ENCODE results near the gene ALG14. TPM values are rescaled to one million over a fixed set of nuclear protein-coding genes. Genes with fewer than 3 reads are reported as not detected.

The ALG14 gene
- polyA plus RNA-seq, 1 of the 3 experiments (the other 2 are of a cell fraction), result 2.5 TPM

- no peaks in the 10 kb centered on the region for H3K9me2 ChIP-seq
- no peaks in the 10 kb centered on the region for H3K79me2 ChIP-seq (ENCODE audit: insufficient read depth)
- H3K36me3 ChIP-seq (replicated peaks in 1 of 2; ENCODE audit: control insufficient read depth in 1 of 2, insufficient read depth in 2 of 2, low read length in 1 of 2), result peaks cover 6 to 21% of the 10 kb centered on the region in 2 experiments
- no peaks in the 10 kb centered on the region; a peak in 1 of 4 replicates for H3K4me1 ChIP-seq (ENCODE audit: control insufficient read depth in 1 of 2, insufficient read depth in 2 of 2, low read depth in 1 of 2, low read length in 1 of 2)
- ChIA-PET POLR2A (no interaction called here), CTCF (no interaction called here)
- H4K20me1 ChIP-seq (ENCODE audit: insufficient read depth), result no peaks in the 10 kb centered on the region
- no peak for DNase-seq
- no peak overlapping the region for H3K4me2 ChIP-seq
- no peak overlapping the region for H3K27ac ChIP-seq (ENCODE audit: low read depth in 2 of 2, low read length in 1 of 2)
- WGBS (ENCODE audit: low lambda C conversion rate), result 74% methylated on average over 5 of the region's 5 CpGs
- H2AFZ ChIP-seq (ENCODE audit: low read depth), result no peak overlapping the region
- no peak for TF ChIP-seq FOXM1 (IDR thresholded peaks at IDR 0.05; ENCODE audit: low read depth)
- TF ChIP-seq NFIC (IDR thresholded peaks at IDR 0.05; ENCODE audit: borderline replicate concordance), result no peak
- TF ChIP-seq IRF3 (IDR thresholded peaks at IDR 0.05; ENCODE audit: low read depth, low read length), result no peak
- TF ChIP-seq NRF1 (IDR thresholded peaks at IDR 0.05; ENCODE audit: low read depth, low read length), result no peak
- TF ChIP-seq CHD2 (IDR thresholded peaks at IDR 0.05; ENCODE audit: low read length, partially characterized antibody), result no peak
- no peak for TF ChIP-seq RXRA (IDR thresholded peaks at IDR 0.05; ENCODE audit: borderline replicate concordance, low read depth)
- TF ChIP-seq TCF12 (IDR thresholded peaks at IDR 0.05), result no peak
- no peak for TF ChIP-seq GATA2 (CRISPR knock-in tag; IDR thresholded peaks at IDR 0.05)
- TF ChIP-seq, protein P1, sequence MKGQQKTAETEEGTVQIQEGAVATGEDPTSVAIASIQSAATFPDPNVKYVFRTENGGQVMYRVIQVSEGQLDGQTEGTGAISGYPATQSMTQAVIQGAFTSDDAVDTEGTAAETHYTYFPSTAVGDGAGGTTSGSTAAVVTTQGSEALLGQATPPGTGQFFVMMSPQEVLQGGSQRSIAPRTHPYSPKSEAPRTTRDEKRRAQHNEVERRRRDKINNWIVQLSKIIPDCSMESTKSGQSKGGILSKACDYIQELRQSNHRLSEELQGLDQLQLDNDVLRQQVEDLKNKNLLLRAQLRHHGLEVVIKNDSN (IDR thresholded peaks at IDR 0.05; ENCODE audit: borderline replicate concordance, low read depth), result no peak
- no peak for TF ChIP-seq YY1 (IDR thresholded peaks at IDR 0.05; ENCODE audit: low read depth)
- no peaks in the 10 kb centered on the region for H3K27me3 ChIP-seq (ENCODE audit: insufficient read depth)
- no peaks in the 10 kb centered on the region for H3F3A ChIP-seq (replicated peaks; ENCODE audit: insufficient read depth)
- H3K9ac ChIP-seq, result no peak overlapping the region
- H3K4me3 ChIP-seq (ENCODE audit: low read depth in 2 of 2, low read length in 1 of 2), result no peak overlapping the region
- no peaks in the 10 kb centered on the region for H3K9me3 ChIP-seq
Observed at GRCh38 chr1:95067568-95067967, 5.2 kb downstream of the ALG14 start.

- Histone ChIP-seq H3K4me3 (ENCODE audit: low read depth in 2 of 2, low read length in 1 of 2) (no peak overlapping the region), H3K27ac (ENCODE audit: low read depth in 2 of 2, low read length in 1 of 2) (no peak overlapping the region), H3K4me2 (no peak overlapping the region), H3K79me2 (ENCODE audit: insufficient read depth) (no peaks in the 10 kb centered on the region), H3F3A (replicated peaks; ENCODE audit: insufficient read depth) (no peaks in the 10 kb centered on the region), H3K27me3 (ENCODE audit: insufficient read depth) (no peaks in the 10 kb centered on the region), H3K9me2 (no peaks in the 10 kb centered on the region), H3K36me3 (replicated peaks in 1 of 2; ENCODE audit: control insufficient read depth in 1 of 2, insufficient read depth in 2 of 2, low read length in 1 of 2) (peaks cover 6 to 22% of the 10 kb centered on the region in 2 experiments), H3K9me3 (no peaks in the 10 kb centered on the region), H2AFZ (ENCODE audit: low read depth) (no peak overlapping the region), H3K4me1 (ENCODE audit: control insufficient read depth in 1 of 2, insufficient read depth in 2 of 2, low read depth in 1 of 2, low read length in 1 of 2) (no peaks in the 10 kb centered on the region; a peak in 1 of 4 replicates), H3K9ac (no peak overlapping the region), H4K20me1 (ENCODE audit: insufficient read depth) (no peaks in the 10 kb centered on the region)
- POLR2A ChIA-PET, result no interaction called here
- DNase-seq, result no peak
- 98% methylated on average over 2 of the region's 2 CpGs for WGBS (ENCODE audit: low lambda C conversion rate)
- TF ChIP-seq EZH2phosphoT487 (IDR thresholded peaks at IDR 0.05; ENCODE audit: borderline replicate concordance, low read depth) (no peak), IRF3 (IDR thresholded peaks at IDR 0.05; ENCODE audit: low read depth, low read length) (no peak)
- CTCF ChIA-PET, result no interaction called here
Observed at GRCh38 chr1:95067062-95067461, 5.7 kb downstream of the ALG14 start.

All from SK-N-SH (cell line).